Fibroblast of skin of left quadriceps (primary cell): ENCODE measurements around the gene TRIM62.

Experiments
- DNase-seq, 2 experiments: peaks; one replicate each; pipeline ENCODE4 v3.0.0-alpha.2; 2013; ENCODE audit warnings: low read depth in 2 of 2

TRIM62 gene

DNA sequence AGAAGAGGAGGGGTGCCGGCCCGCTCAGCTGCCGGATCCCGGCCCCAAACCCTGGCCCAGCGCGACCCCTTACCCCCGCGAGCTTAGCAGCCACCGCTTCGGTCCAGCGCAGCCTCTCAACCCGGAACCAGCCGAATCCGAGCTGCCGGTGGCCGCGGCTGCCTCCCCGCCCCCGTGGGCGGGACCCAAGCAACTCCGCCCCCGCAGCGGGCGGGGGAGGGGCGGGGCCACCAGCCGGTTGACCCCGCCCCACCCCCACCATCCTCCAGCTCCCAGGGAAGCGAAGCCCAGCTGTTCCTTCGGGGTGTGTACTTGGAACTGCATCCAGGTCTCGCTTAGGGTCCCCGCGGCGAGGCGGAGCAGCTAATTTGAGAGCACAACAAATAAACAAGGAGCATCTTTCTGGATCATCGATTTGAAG is at the start of gene TRIM62:
Gene TRIM62 (minus strand): TSS at position 123 of the 421 bp plus-strand sequence. CDS start 611 bp downstream, outside the sequence.
- DNase-seq, result peak; percentile 66 to 71

DNA sequence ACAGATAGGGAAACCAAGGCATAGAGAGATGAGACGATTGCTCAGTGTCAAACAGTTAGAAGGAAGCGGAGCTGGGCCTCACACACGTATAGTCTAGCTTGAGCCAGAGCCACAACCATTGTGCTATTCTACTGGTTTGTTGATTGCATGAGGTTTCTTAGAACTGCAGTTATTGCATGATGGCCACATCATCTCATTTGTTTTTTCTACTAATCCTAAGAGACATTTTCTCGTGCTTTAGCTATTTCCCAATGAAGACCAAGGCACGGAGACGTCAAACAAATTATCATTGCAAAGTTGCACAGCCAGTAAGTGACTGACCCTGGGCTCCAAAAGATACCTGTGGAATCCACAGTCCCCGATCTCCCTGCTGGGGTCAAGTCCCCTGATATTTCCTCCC is 49.3 kb upstream of the TRIM62 start:
- no peak for DNase-seq

DNA sequence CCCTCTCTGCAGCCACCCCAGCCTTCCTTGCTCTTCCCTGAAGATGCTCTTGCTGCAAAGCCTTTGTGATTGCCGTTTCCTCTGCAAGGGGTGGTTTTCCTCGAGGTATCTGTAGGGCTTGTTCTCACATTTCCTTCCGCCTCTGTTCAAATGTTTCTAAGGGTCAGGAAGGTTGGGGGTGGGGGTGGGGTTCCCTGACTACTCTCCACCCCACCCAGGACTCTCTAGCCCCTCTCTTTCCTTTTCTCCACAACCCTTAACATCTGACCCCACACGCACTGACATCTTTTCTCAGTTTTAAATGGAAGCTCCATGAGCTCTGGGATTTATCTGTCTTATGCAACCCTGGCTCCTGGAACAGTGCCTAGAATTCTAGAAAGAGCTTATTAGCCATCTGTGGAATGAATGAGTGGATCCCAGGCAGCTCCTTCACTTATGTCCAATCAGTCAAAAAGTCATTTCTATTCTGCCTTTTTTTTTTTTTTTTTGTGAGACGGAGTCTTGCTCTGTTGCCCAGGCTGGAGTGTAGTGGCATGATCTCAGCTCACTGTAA is 47.2 kb upstream of the TRIM62 start:
- peak; percentile 90 to 91 for DNase-seq

DNA sequence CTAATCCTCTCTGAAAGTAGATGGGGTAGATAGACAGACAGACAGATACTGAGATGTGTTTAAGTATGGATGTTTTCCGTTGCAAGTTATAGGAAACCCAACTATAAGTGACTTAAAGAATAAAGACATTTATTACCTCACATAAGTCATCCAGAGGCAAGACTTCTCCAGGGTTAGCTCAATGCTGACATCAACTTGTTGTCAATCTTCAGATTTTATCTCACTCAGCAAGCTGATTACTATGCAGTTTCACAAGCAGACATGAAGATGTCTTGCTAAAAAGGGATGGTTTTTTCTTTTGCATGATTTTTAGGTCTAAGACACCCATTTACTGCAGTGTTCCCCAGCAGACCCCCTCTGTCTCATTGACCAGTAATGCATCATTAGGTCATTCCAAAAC is 43.7 kb upstream of the TRIM62 start:
- no peak for DNase-seq

DNA sequence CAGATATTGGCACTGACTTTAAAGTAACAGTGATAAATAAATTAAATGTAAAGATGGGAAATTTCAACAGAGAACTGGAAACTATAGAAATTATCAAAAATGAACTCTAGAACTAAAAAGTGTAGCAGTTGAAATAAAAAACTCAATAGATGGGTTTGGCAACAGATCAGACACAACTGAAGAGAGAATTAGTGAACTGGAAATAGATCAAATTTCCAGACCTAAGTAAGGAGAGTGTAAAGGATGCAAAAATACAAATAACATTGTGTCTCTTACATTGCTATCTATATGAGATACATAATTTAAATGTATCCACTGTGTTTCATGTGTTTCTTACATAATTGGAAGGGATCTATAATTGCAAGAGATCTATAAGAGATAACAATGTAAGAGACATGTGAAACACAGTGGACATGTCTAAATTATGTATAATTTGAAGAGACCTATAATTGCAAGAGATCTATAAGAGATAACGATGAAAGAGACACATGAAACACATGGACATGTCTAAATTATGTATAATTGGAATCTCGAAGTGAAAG is 42.4 kb upstream of the TRIM62 start:
- DNase-seq, result no peak

DNA sequence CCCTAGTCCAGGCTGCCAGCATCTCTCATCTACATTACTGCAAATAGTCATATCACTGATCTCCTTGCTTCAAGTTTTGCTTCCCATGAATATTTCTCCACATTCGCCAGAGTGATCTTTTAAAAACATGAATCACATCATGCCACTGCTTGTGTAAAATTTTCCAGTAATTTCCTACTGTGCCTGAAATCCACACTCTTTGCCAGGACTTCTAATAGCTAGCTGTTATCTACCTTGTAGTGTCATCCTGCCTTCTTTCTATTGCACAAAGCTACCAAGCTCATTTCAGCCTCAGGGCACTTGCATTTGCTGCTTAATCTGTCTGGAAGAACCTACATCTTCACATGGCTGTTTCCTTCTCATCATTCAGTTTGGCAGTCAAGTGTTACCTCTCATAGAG is 40.5 kb upstream of the TRIM62 start:
- no peak for DNase-seq

DNA sequence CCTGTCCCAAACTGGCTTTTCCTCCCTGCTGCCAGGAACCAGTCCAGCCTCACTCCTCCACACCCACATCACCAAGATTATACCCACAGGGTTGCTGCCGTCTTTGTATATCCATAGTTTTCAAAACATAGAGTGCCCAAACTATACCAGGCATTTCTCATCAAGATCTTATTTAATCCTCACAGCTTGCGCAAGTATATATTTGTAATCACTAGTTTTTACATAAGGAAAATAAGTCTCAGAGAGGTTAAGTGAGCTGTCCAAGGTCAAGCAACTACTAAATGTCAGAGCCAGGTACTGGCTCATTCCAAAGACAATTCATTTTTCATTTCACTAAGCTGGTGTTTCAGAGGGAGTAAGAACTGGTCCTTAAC is 39.5 kb upstream of the TRIM62 start:
- no peak for DNase-seq

DNA sequence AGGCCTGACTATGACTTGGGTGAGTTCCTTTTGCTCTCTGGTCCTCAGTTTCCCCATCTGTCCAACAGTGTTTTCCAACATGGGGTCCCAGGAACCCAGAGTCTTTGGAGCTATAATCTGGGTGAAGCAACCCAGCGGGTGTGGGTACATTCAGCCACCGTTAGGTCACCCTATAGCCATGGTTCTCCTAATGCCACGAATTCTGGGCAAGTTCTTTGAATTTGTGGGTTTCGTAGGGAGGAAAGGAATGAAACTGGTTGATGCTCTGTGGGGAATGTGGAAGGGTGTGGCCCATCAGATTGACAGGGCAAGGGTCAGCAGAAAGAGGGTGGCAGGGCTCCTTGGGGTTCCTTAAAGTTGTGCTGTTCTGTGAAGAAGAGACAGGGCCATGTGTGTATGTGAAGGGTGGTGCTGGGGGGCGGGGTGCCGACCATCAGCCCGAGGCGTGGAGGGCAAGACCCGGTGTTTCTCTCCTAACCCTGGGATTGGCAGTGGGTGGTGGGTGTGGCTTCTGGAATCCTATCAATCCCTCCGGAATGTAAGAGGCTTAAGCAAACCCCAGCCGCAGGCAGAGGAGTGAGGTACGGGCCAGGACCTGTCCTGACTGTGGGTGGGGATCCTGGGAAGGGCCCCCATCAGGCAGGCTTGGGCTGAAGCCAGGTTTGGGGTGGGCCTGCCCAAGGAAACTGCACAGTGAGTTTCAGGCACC is 39.0 kb upstream of the TRIM62 start:
- no peak for DNase-seq

DNA sequence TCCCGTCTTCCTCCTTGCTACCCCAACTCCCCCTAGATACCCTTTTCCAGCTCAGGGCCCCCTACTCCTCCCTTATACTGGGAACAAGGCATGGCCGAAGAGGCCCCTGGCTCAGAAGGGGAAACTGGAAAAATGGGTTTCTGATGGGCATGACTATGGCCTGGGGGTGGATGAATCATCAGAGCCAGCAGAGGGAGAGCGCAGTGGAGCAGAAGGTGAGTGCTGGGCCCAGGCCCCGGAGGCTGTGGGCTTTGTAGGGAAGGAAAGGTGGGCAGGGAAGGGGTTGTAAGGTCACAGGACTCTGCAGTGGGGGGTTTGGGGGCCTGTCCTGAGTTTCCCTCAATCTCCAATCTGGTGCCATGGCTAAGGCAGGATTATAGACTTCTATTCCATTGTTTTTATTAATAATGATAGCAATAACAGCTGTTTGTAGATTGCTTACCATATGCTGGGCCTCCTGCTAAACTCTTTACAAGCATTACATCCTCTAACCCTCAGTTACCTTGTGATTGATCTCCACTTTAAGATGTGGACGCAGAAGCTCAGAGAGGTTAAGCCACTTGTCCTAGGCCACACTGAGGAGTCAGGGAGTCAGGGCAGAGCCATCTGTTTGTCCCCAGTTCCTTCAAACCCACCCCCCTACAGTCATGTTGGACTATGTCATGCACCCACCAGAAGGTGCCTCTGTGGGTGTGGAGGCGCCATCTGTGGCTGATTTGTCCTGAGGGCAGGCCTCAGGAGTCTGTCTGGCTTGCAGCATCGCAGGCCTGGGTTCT is 38.2 kb upstream of the TRIM62 start:
- DNase-seq, result no peak

DNA sequence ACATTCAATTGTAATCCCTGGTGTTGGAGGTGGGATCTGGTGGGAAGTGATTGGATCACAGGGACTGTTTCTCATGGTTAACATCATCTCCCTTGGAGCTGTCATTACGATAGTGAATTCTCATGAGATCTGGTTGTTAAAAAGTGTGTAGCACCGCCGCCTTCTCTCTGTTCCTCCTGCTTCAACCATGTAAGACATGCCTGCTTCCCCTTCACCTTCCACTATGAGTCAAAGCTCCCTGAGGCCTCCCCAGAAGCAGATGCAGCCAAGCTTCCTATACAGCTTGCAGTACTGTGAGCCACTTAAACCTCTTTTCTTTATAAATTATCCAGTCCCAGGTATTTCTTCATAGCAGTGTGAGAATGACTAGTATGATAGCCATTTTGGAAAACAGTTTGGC is 30.1 kb upstream of the TRIM62 start:
- no peak for DNase-seq

DNA sequence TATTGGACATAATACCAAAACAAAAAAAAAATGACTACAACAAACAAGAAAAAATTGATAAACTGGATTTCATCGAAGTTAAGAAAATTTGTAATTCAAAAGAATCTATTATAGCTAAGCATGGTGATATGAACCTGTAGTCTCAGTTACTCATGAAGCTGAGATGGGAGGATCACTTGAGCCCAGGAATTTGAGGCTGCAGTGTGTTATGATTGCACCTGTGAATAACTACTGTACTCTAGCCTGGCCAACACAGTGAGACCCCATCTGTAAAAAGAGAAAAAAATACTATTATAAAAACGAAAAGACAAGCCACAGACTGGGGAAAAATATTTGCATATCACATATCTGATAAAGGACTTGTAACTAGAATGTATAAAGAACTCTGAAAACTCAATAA is 24.5 kb upstream of the TRIM62 start:
- no peak for DNase-seq

DNA sequence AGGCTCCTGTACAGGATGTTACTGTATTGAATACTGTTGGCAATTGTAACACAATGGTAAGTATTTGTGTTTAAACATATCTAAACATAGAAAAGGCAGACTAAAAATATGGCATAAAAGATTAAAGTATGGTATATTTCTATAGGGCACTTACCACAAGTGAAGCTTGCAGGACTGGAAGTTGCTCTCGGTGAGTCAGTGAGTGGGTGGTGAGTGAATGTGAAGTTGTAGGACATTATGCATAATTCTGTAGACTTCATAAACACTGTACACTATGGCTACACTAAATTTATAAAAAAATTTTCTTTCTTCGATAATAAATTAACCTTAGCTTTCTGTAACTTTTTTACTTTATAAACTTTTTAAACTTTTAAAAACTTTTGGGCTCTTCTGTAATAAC is 13.7 kb upstream of the TRIM62 start:
- no peak for DNase-seq

DNA sequence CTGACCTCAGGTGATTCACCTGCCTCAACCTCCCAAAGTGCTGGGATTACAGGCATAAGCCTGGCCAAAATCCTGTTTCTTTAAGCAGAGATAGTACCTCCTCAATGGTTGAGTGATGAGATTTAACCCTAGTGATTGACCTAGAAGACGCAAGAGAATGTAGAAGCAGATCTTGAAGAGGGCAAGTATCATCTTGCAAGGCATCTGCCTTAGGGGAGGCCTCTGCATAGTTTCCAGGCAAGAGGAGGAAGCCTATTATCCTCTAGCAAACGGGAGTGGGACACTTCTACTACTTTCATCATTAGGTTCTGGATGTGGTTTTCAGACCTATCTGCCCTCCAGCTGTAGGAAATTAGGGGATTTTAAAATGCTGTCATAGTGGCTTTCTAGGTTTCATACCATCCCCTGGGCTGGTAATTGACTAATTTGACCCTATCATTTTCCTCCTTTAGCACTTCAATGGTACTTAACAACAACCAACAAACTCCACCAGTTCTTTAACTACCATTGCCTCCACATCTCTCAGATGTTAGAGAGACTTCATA is 10.0 kb upstream of the TRIM62 start:
- no peak for DNase-seq

DNA sequence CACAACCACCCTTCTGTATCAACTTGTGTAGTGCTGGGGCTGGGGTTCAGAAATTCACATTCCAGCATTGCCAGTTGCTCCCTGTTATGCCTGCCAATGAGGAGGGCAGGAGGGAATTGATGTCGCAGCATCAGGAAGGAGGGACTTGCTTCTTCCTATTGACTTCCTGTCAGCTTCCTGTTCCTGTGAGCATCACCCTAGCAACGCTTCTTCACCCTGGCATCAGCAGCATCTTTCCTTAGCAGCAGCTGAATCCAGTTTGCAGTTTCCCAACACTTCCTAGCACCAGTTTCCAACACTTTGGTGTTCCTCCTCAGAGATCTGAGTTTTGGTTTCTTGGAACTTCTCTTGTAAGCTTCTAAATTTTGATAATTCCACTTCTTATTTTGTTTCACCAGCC is 8.9 kb upstream of the TRIM62 start:
- DNase-seq, result no peak

DNA sequence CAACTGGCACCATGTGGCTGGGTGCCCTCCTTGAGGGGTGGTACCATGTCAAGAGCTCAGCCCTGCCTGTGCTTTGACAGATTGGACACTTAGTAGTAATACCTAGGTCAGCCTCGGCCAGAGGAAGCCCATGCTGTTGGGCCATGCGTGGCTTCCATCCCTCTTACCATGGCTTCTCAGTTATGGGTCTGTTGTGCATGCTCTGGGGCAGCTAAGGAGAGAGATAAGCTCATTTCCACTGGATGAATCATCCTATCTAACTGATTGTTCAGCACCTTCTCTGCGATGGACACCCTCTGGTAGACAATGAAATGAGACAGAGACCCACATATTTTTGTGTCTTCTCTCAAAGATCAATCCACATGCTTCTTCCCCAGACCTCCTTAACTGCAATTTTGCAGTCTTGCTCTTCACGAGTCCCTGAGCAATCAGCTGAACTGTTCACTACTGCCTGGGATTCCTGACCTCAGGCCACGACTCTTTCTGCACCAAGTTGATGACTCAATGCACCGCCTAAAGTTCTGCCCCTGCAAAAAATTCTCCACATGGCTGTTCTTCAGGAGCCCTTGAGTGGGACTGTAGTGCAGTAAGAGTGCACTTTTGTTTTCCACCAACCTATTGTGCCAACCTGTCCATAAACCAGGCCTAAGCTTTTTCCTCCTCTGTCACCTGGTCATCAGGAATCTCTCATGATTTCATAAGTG is 6.9 kb upstream of the TRIM62 start:
- DNase-seq, result no peak

DNA sequence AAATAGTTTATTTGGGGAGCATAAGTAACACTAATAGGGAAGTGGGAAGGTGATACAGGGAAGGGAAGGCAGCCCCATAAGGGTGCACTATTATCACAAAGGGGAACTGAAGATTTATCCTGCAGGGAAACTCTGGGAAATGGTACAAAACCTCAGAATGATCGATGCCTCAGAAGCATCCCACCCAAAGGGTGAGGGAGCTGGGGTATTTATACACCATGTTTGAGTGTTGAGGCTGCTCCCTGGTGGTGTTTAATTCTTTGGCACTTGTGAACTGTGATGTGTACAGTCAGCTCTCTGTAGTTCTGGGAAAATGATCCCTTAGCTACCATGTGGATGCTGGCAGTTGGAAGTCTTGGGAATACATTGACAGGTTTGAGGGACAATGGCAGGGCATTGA is 5.1 kb upstream of the TRIM62 start:
- no peak for DNase-seq

DNA sequence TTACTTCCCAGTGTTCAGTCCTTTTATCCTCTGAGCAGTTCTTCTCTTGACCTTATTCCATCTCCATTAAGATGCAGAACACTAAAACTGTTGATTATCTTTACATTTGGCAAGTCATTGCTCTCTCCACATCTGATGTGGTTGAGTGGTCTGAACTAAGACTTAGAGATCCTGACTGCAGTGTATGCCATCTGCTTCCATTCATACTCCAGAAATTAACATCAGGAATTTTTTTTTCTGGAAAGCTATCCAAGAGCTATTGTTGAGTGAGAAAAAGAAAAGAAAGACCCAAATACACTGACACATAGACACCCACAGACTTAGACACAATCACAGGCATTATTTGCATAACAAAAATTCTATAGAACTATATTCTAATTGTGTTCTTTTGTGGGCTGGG is 3.7 kb upstream of the TRIM62 start:
- no peak for DNase-seq

DNA sequence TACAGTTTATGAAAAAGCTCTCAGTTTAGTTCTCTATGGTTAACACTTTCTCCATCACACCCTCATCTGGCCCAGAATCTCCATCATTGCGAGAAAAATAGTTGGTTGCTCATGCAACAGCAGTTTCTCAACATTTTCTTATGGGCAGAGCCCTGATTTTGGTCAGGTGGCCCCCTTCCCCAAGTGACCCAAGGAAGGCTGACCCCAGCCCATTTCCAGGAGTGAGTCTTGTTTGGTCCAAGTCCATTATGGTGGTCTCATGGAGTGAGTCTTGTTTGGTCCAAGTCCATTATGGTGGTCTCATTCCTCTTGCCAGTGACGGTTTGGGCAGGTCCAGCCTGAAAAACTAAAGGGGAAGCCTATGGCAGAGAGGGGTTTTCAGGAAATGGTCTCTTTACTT is 1.5 kb upstream of the TRIM62 start:
- no peak for DNase-seq

DNA sequence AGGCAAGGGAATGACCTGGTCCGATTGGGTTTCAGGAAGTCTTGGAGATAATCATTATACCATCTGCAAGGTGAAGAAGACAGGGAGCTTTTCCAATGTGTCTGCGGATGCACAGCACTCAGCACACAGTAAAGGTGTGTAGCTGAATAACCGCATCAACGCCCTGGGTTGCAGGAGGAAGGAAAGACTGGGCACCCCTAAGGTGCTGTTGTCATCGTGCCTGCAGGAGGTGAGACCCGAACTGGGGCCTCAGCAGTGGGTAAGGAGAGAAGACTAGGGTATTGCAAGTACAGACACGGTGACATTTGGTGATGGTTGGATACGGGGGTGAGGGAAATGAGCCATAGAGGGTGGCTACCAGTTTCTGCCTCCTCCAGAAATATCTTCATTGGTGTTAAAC is 1.1 kb upstream of the TRIM62 start:
- DNase-seq, result no peak

DNA sequence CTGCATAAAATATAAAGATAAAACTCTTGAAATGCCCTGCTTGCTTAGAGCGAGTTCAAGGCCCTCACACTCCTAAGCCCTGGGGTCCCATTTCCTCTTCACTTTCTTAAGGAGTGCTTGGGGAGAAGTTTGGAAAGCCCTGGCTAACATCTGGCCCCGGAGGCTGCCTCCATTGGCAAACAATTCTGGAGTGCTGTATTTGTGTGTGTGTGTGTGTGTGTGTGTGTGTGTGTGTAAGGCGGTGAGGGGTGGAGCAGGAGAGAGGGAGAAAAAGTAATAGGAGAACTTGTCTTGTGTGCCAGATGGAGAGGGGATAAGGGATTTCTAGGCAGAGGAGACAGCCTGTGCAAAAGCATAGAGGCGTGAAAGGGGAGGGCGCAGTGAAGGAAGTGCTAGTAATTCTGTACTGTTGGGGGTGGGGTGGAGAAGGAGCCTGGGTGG is 578 bp upstream of the TRIM62 start:
- DNase-seq, result peak in 1 of 2 experiments; percentile 31

DNA sequence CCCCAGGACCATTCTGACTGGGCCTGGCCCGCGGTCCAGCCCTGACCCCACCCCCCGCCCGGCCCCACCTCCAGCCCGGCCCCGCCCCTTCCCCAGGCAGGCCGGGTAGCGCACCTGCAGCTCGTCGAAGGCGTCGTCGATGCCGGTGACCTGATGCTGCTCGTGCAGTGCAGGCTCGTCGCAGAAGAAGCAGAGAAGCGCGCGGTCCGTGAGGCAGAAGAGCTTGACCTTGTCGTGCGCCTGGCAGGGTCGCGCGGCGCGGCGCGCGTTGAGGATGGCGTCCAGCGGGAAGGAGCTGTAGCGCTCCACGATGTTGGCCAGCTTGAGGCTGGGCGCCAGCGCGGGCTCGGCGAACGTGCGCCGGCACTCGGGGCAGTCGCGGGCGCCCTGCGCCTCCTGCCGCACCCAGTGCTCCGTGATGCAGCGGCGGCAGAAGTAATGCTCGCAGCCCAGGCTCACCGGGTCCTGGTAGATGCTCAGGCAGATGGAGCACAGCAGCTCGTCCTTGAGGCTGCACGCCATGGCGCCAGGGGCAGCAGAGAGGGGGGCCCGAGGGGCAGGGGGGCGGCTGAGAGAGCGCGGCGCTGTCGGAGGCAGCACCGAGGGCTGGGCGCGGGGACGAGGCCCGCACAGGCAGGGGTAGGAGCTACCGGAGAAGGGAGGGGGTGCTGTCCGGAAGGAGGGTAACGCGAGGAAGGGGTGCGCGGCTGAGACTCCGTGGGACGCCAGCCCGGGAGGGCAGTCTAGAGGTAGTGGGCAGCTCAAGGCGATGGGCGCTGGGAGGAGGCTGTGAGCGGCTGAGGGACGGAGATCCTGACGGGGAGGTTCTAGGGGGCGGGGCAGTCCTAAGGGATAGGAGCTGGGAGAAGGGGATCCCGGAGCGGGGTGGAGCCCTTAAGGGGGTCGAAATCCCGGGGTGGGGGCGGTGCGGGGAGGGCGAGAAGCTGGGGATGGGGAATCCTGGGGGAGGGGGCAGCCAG is 642 bp downstream of the TRIM62 start:
- DNase-seq, result peak in 1 of 2 experiments; percentile 62
